OCI-LY7 (cell line): ENCODE measurements around the gene FFAR2. TPM values are rescaled to one million over a fixed set of nuclear protein-coding genes. Genes with fewer than 3 reads are reported as not detected.

ENCODE experiments used
- BruUV-seq: library from RNA; stranded (reverse); fragments of 400-500 nt; replicated peaks from 2 replicates; lab custom pipeline; 2021; lab: Mats Ljungman, UMichigan
- CTCF ChIA-PET: fragments of 300-600 bp; sonication (Branson Sonifier 250); formaldehyde crosslinking; loops from one replicate; lab custom pipeline; 2022; ENCODE audit warnings: antibody characterized with exemption; ENCODE audit not compliant: unreplicated experiment; lab: Charles Lee
- POLR2A ChIA-PET: fragments of 300-600 bp; sonication (Branson Sonifier 250); formaldehyde crosslinking; loops from one replicate; lab custom pipeline; 2022; ENCODE audit warnings: antibody characterized with exemption; lab: Charles Lee
- DNase-seq: peaks from one replicate; pipeline ENCODE4 v3.0.0-alpha.2; 2015; ENCODE audit warnings: low spot score
- H2AFZ ChIP-seq: fragments of 200-600 bp; sonication (generic), shearing (Covaris generic); 2 replicates; pipeline ENCODE4 v1.6.1; 2014; ENCODE audit warnings: mild to moderate bottlenecking, antibody characterized with exemption, low read length, moderate library complexity
- H3K27ac ChIP-seq: fragments of 200-600 bp; sonication (generic); 2 replicates; pipeline ENCODE4 v1.5.1; 2014; ENCODE audit warnings: mixed run types, low read depth, mild to moderate bottlenecking, moderate library complexity, low read length, inconsistent platforms; ENCODE audit not compliant: poor library complexity, severe bottlenecking
- H3K36me3 ChIP-seq: fragments of 200-600 bp; sonication (generic); 2 replicates; pipeline ENCODE4 v1.6.1; 2014; ENCODE audit warnings: mild to moderate bottlenecking, antibody characterized with exemption, low read length, moderate library complexity, mixed read lengths; ENCODE audit not compliant: insufficient read depth
- H3K4me1 ChIP-seq: fragments of 200-600 bp; sonication (generic); 2 replicates; pipeline ENCODE4 v1.5.1; 2014; ENCODE audit warnings: mild to moderate bottlenecking, low read length; ENCODE audit not compliant: insufficient read depth, poor library complexity, severe bottlenecking
- H3K4me2 ChIP-seq: fragments of 200-600 bp; sonication (generic); 2 replicates; pipeline ENCODE4 v1.6.1; 2014; ENCODE audit warnings: mild to moderate bottlenecking, low read length
- H3K4me3 ChIP-seq: fragments of 200-600 bp; sonication (generic); 2 replicates; pipeline ENCODE4 v1.5.1; 2014; ENCODE audit warnings: mild to moderate bottlenecking, low read depth, low read length; ENCODE audit not compliant: poor library complexity, severe bottlenecking
- H3K79me2 ChIP-seq: fragments of 200-600 bp; sonication (generic); 2 replicates; pipeline ENCODE4 v1.6.1; 2016; ENCODE audit warnings: low read depth, mild to moderate bottlenecking, low read length, moderate library complexity, mixed read lengths; ENCODE audit not compliant: insufficient read depth
- H3K9me2 ChIP-seq: fragments of 200-600 bp; sonication (generic); 2 replicates; pipeline ENCODE4 v1.6.1; 2016; ENCODE audit warnings: mild to moderate bottlenecking, low read length, mixed read lengths; ENCODE audit not compliant: insufficient read depth
- H3K9me3 ChIP-seq: fragments of 200-600 bp; sonication (generic); 2 replicates; pipeline ENCODE4 v1.6.1; 2014; ENCODE audit warnings: mild to moderate bottlenecking, mixed run types, low read length, mixed read lengths
- H4K20me1 ChIP-seq: fragments of 200-600 bp; sonication (generic); 2 replicates; pipeline ENCODE4 v1.6.1; 2014; ENCODE audit warnings: mild to moderate bottlenecking, antibody characterized with exemption, low read length, moderate library complexity, mixed read lengths; ENCODE audit not compliant: insufficient read depth
- CTCF ChIP-seq: fragments of 200-600 bp; sonication (generic); conservative IDR thresholded peaks from 2 replicates; pipeline ENCODE4 v1.5.1; 2014; ENCODE audit warnings: mild to moderate bottlenecking, antibody characterized with exemption, low read length, moderate library complexity, mixed read lengths
- EZH2phosphoT487 ChIP-seq: fragments of 200-600 bp; sonication (generic); IDR thresholded peaks from 2 replicates; pipeline ENCODE4 v1.6.1; 2018; ENCODE audit warnings: low read depth, borderline replicate concordance, mild to moderate bottlenecking, mixed run types, antibody characterized with exemption, low read length, moderate library complexity, mixed read lengths
- intact Hi-C: fragments of 100-400 bp; cut with micrococcal nuclease; formaldehyde crosslinking; loops from one replicate; pipeline ENCODE4 v1.10.0; 2022; ENCODE audit not compliant: unreplicated experiment
- total RNA-seq, 2 experiments: library from RNA; depleted of rRNA in 1 of 2; stranded (reverse); fragments of >200 nt in 1 of 2; shearing (Covaris generic) in 1 of 2; gene quantifications; 2 replicates each; pipeline ENCODE4 v1.2.3, GENCODE V29; 2014 to 2022

Gene FFAR2
- total RNA-seq, 2 experiments from 2014 or later: not detected

GRCh38 chr19:35451338-35452096, 3.5 kb downstream of the FFAR2 start:
- TF ChIP-seq EZH2phosphoT487 (no peak), CTCF (no peak)
- Histone ChIP-seq H3K4me3 (no peak overlapping the region), H3K4me2 (no peak overlapping the region), H3K9me3 (no peaks in the 10 kb centered on the region), H4K20me1 (no peaks in the 10 kb centered on the region), H3K36me3 (no peaks in the 10 kb centered on the region), H3K9me2 (no peaks in the 10 kb centered on the region), H3K79me2 (no peaks in the 10 kb centered on the region), H2AFZ (no peak overlapping the region), H3K27ac (no peak overlapping the region), H3K4me1 (no peaks in the 10 kb centered on the region)
- CTCF ChIA-PET: no interaction called here
- intact Hi-C loops: no loop called here
- peak; percentile 43 for DNase-seq
- POLR2A ChIA-PET: no interaction called here
- no TSS peak for BruUV-seq

- no peak overlapping the region for H3K4me3 ChIP-seq
- H3K27ac ChIP-seq: no peak overlapping the region
- DNase-seq: no peak
- H3K79me2 ChIP-seq: no peaks in the 10 kb centered on the region
- no peaks in the 10 kb centered on the region for H3K36me3 ChIP-seq
- BruUV-seq: no TSS peak
- no peak overlapping the region for H3K4me2 ChIP-seq
- H3K9me3 ChIP-seq: no peaks in the 10 kb centered on the region
- H2AFZ ChIP-seq: no peak overlapping the region
- ChIA-PET CTCF (interaction anchor here (0.6 kb wide), 1 partner anchor 17 kb away, joined by 3 read pairs; no protein-coding TSS in a partner anchor), POLR2A (no interaction called here)
- H3K4me1 ChIP-seq: peaks cover 30% of the 10 kb centered on the region
- intact Hi-C loops: no loop called here
- TF ChIP-seq EZH2phosphoT487 (no peak), CTCF (no peak)
- no peaks in the 10 kb centered on the region for H4K20me1 ChIP-seq
- H3K9me2 ChIP-seq: no peaks in the 10 kb centered on the region
Measured at GRCh38 chr19:35454663-35455062, 6.6 kb downstream of the FFAR2 start.

GRCh38 chr19:35455616-35456201, 7.7 kb downstream of the FFAR2 start:
- DNase-seq: no peak
- Histone ChIP-seq H3K36me3 (no peaks in the 10 kb centered on the region), H3K4me3 (no peak overlapping the region), H2AFZ (no peak overlapping the region), H3K9me3 (no peaks in the 10 kb centered on the region), H3K79me2 (no peaks in the 10 kb centered on the region), H3K4me2 (no peak overlapping the region), H3K27ac (no peak overlapping the region), H4K20me1 (no peaks in the 10 kb centered on the region), H3K4me1 (peaks cover 40% of the 10 kb centered on the region), H3K9me2 (no peaks in the 10 kb centered on the region)
- POLR2A ChIA-PET: no interaction called here
- intact Hi-C loops: no loop called here
- TF ChIP-seq CTCF (no peak), EZH2phosphoT487 (no peak)
- BruUV-seq: no TSS peak
- CTCF ChIA-PET: no interaction called here
